ENCODE data around the gene CLIC2. TPM values are rescaled to one million over a fixed set of nuclear protein-coding genes. Genes with fewer than 3 reads are reported as not detected.
"Not testable (repeated sequence)": the region's sequence is repeated elsewhere in the genome, so short reads cannot be mapped to it uniquely, and the experiment has no call there.

Gene CLIC2
- polyA plus RNA-seq, 3 donors: 1.3 to 3.4 (median 2.0) TPM

DNA sequence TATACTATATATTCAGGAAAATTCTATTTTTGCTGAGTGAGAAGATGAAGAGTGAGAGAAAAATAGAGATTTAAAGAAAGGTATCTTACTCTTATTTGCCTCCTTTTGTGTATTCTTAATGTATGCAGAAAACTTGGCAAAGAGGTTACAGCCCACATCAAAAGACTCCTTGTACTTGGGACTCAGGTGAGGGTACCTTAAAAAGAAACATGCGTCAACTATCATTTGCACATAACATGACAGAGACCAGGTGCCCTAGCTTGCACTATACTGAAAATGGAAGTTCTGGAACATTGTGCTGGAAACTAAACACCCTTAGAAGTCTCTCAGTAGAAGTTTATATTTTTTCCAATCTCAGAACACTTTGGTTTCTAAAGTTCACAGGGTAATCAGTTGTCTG, 54.5 kb downstream of the CLIC2 start:
- H3K4me1 Mint-ChIP-seq: peaks cover 1% of the 10 kb centered on the region
- no peaks in the 10 kb centered on the region for H3K27me3 Mint-ChIP-seq (ENCODE audit: low read depth in 3 of 3)
- H2AFZ ChIP-seq (ENCODE audit: insufficient read depth, low read depth, low read length, poor library complexity, severe bottlenecking): no peak overlapping the region
- intact Hi-C loops (cut with micrococcal nuclease): no loop called here
- no peaks in the 10 kb centered on the region for H4K20me1 ChIP-seq (ENCODE audit: insufficient read depth, low read length)
- H3K36me3 ChIP-seq (replicated peaks in 1 of 2; ENCODE audit: control insufficient read depth in 1 of 2, insufficient read depth in 2 of 2, low read length in 2 of 2): no peaks in the 10 kb centered on the region
- H3K4me3 Mint-ChIP-seq: no peak overlapping the region
- no peak for DNase-seq
- H3K27ac Mint-ChIP-seq: no peak overlapping the region
- no peak overlapping the region for H3K4me2 ChIP-seq (replicated peaks; ENCODE audit: extremely low read depth, low read length, poor library complexity, severe bottlenecking)
- H3K9ac ChIP-seq (ENCODE audit: insufficient read depth, low read length, poor library complexity, severe bottlenecking): no peak overlapping the region
- H3K9me3 ChIP-seq (replicated peaks in 1 of 2; ENCODE audit: control insufficient read depth in 1 of 2, insufficient read depth in 1 of 2, low read length in 2 of 2): no peaks in the 10 kb centered on the region
- no CpG with 5 or more reads among the region's 1 CpG for WGBS (ENCODE audit: insufficient coverage)
- no peaks in the 10 kb centered on the region for H3K4me1 ChIP-seq (ENCODE audit: control insufficient read depth in 1 of 2, insufficient read depth in 2 of 2, low read length in 2 of 2)
- TF ChIP-seq, protein P1, sequence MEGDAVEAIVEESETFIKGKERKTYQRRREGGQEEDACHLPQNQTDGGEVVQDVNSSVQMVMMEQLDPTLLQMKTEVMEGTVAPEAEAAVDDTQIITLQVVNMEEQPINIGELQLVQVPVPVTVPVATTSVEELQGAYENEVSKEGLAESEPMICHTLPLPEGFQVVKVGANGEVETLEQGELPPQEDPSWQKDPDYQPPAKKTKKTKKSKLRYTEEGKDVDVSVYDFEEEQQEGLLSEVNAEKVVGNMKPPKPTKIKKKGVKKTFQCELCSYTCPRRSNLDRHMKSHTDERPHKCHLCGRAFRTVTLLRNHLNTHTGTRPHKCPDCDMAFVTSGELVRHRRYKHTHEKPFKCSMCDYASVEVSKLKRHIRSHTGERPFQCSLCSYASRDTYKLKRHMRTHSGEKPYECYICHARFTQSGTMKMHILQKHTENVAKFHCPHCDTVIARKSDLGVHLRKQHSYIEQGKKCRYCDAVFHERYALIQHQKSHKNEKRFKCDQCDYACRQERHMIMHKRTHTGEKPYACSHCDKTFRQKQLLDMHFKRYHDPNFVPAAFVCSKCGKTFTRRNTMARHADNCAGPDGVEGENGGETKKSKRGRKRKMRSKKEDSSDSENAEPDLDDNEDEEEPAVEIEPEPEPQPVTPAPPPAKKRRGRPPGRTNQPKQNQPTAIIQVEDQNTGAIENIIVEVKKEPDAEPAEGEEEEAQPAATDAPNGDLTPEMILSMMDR (IDR thresholded peaks at IDR 0.05): no peak
- H3K9me3 Mint-ChIP-seq: peaks cover 0 to 5% (median 0%) of the 10 kb centered on the region in 7 donors
- no peaks in the 10 kb centered on the region for H3K79me2 ChIP-seq (ENCODE audit: insufficient read depth, low read length)
- no peak overlapping the region for H3K4me3 ChIP-seq (replicated peaks in 1 of 3; ENCODE audit: low read depth in 2 of 3, low read length in 3 of 3)
- H3K27me3 ChIP-seq (ENCODE audit: control insufficient read depth in 2 of 2, insufficient read depth in 2 of 2, low read length in 2 of 2): no peaks in the 10 kb centered on the region
- H3K27ac ChIP-seq (ENCODE audit: low read depth in 1 of 2, low read length in 2 of 2): no peak overlapping the region
- H3K36me3 Mint-ChIP-seq: peaks cover 0 to 1% of the 10 kb centered on the region in 2 donors

- no peaks in the 10 kb centered on the region for H3K27me3 Mint-ChIP-seq (ENCODE audit: low read depth in 3 of 3)
- Histone ChIP-seq H3K27ac (ENCODE audit: low read depth in 1 of 2, low read length in 2 of 2) (no peak overlapping the region), H2AFZ (ENCODE audit: insufficient read depth, low read depth, low read length, poor library complexity, severe bottlenecking) (no peak overlapping the region), H3K36me3 (replicated peaks in 1 of 2; ENCODE audit: control insufficient read depth in 1 of 2, insufficient read depth in 2 of 2, low read length in 2 of 2) (no peaks in the 10 kb centered on the region), H3K9ac (ENCODE audit: insufficient read depth, low read length, poor library complexity, severe bottlenecking) (no peak overlapping the region), H4K20me1 (ENCODE audit: insufficient read depth, low read length) (no peaks in the 10 kb centered on the region), H3K27me3 (ENCODE audit: control insufficient read depth in 2 of 2, insufficient read depth in 2 of 2, low read length in 2 of 2) (no peaks in the 10 kb centered on the region), H3K9me3 (replicated peaks in 1 of 2; ENCODE audit: control insufficient read depth in 1 of 2, insufficient read depth in 1 of 2, low read length in 2 of 2) (no peaks in the 10 kb centered on the region), H3K4me3 (replicated peaks in 1 of 3; ENCODE audit: low read depth in 2 of 3, low read length in 3 of 3) (no peak overlapping the region), H3K79me2 (ENCODE audit: insufficient read depth, low read length) (no peaks in the 10 kb centered on the region), H3K4me1 (ENCODE audit: control insufficient read depth in 1 of 2, insufficient read depth in 2 of 2, low read length in 2 of 2) (no peaks in the 10 kb centered on the region), H3K4me2 (replicated peaks; ENCODE audit: extremely low read depth, low read length, poor library complexity, severe bottlenecking) (no peak overlapping the region)
- no peak overlapping the region for H3K27ac Mint-ChIP-seq
- H3K36me3 Mint-ChIP-seq: no peaks in the 10 kb centered on the region
- no peak for DNase-seq
- peaks cover 3 to 8% (median 6%) of the 10 kb centered on the region in 7 donors for H3K9me3 Mint-ChIP-seq
- H3K4me1 Mint-ChIP-seq: no peaks in the 10 kb centered on the region
- WGBS (ENCODE audit: insufficient coverage): no CpG with 5 or more reads among the region's 1 CpG
- TF ChIP-seq, protein P1 (IDR thresholded peaks at IDR 0.05): no peak
- no peak overlapping the region for H3K4me3 Mint-ChIP-seq
- intact Hi-C loops (cut with micrococcal nuclease): no loop called here
These were observed 63.4 kb downstream of the CLIC2 start for GRCh38 chrX:155270969-155271368.

DNA sequence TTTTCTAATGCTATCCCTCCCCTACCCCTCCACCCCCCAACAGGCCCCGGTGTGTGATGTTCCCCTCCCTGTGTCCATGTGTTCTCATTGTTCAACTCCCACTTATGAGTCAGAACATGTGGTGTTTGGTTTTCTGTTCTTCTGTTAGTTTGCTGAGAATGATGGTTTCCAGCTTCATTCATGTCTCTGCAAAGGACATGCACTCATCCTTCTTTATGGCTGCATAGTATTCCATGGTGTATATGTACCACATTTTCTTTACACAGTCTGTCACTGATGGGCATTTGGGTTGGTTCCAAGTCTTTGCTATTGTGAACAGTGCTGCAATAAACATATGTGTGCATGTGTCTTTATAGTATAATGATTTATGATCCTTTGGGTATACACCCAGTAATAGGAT, 66.4 kb downstream of the CLIC2 start:
- intact Hi-C loops (cut with micrococcal nuclease); H3K9me3 ChIP-seq (replicated peaks in 1 of 2; ENCODE audit: control insufficient read depth in 1 of 2, insufficient read depth in 1 of 2, low read length in 2 of 2); H3K4me3 ChIP-seq (replicated peaks in 1 of 3; ENCODE audit: low read depth in 2 of 3, low read length in 3 of 3); H3K36me3 Mint-ChIP-seq; H3K79me2 ChIP-seq (ENCODE audit: insufficient read depth, low read length); H3K4me2 ChIP-seq (replicated peaks; ENCODE audit: extremely low read depth, low read length, poor library complexity, severe bottlenecking); H3K4me3 Mint-ChIP-seq; H3K27ac ChIP-seq (ENCODE audit: low read depth in 1 of 2, low read length in 2 of 2); H3K27ac Mint-ChIP-seq; H3K9me3 Mint-ChIP-seq; H3K27me3 ChIP-seq (ENCODE audit: control insufficient read depth in 2 of 2, insufficient read depth in 2 of 2, low read length in 2 of 2); H4K20me1 ChIP-seq (ENCODE audit: insufficient read depth, low read length); H3K36me3 ChIP-seq (replicated peaks in 1 of 2; ENCODE audit: control insufficient read depth in 1 of 2, insufficient read depth in 2 of 2, low read length in 2 of 2); DNase-seq; H3K27me3 Mint-ChIP-seq (ENCODE audit: low read depth in 3 of 3); H3K9ac ChIP-seq (ENCODE audit: insufficient read depth, low read length, poor library complexity, severe bottlenecking); H2AFZ ChIP-seq (ENCODE audit: insufficient read depth, low read depth, low read length, poor library complexity, severe bottlenecking): not testable (repeated sequence)
- peaks cover 13% of the 10 kb centered on the region for H3K4me1 Mint-ChIP-seq
- H3K4me1 ChIP-seq (ENCODE audit: control insufficient read depth in 1 of 2, insufficient read depth in 2 of 2, low read length in 2 of 2): peaks cover 9 to 16% of the 10 kb centered on the region in 2 donors
- WGBS (ENCODE audit: insufficient coverage): no CpG with 5 or more reads among the region's 1 CpG

All from CD14-positive monocyte (primary cell).